Right lobe of liver (tissue), 4 donors: Measurements from ENCODE around the gene SYNGR3.

Source experiments
- CTCF ChIP-seq, 4 donors: fragments of 200-600 bp in 3 of 4; fragments of 450-650 bp in 1 of 4; IDR thresholded peaks; one replicate each; pipeline versions ENCODE4 v1.5.1 to v1.8.0; 2016 to 2022; ENCODE audit warnings: antibody characterized with exemption in 4 of 4, mild to moderate bottlenecking in 2 of 4
- POLR2A ChIP-seq: fragments of 450-650 bp; IDR thresholded peaks from one replicate; pipeline ENCODE4 v1.6.1; 2017; ENCODE audit warnings: antibody characterized with exemption, mild to moderate bottlenecking
- donor health status: DM: no; HTN: no; CAD: no.
- donor health status: DM: no; HTN: no; CAD: no.
- donor health status: DM: no; HTN: yes; CAD: no.

DNA sequence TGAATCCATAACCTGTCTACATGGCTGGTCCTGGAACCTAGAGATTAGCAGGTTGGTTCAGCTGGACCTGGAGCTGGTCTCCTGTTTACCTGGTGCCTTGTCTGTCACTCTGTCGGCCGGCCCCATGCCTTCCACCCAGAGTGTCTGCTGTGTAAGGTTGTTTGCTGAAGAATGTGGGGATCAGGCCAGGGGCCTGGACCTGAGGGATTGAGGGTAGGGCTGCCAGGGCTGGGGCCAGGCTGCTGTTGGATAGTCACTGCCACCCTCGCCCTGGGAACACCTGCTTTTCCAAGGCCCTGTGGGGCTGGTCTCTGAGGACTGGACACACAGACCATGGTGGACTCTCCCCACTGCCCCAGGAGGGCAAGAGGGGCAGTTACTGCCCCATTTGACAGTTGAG is 38.4 kb downstream of the SYNGR3 start:
- TF ChIP-seq CTCF (IDR thresholded peaks at IDR 0.05) (no peak), POLR2A (no peak)
